Left hindlimb (tissue), 1 donor: Measurements from ENCODE around the gene SELPLG.
"Not testable (repeated sequence)": the region's sequence is repeated elsewhere in the genome, so short reads cannot be mapped to it uniquely, and the experiment has no call there.

Experiments
- DNase-seq: peaks from one replicate; pipeline ENCODE4 v3.0.0-alpha.2; 2018

SELPLG gene

DNA sequence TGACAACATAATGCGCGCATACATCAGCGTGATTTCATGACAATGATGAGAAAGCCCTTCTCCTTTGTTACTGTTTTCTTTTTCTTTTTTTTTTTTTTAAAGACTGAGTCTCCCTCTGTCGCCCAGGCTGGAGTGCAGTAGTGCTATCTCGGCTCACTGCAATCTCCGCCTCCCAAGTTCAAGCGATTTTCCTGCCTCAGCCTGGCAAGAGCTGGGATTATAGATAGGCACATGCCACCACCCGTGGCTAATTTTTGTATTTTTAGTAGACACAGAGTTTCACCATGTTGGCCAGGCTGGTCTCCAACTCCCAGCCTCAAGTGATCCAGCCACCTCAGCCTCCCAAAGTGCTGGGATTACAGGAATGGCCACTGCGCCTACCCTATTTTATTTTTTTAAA, 20.9 kb upstream of the SELPLG start:
- not testable (repeated sequence) for DNase-seq

DNA sequence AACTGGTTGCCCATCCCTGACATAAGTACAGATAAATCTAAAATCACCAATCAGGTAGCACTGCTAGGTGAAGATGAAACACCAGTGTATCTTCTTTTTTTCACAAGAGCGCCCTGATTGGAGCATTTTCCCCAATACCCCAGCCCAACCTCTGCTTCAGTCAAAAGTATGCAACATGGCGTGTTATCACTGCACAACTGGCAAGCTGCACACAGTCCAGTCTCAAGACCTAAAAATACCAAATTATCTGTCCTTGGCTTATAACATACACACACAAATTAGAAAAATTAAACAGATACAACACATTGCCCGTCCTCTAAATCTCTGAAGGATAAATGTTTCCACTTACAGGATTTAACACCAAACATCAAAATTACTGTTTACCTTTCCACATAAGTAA, 20.2 kb upstream of the SELPLG start:
- DNase-seq: no peak

DNA sequence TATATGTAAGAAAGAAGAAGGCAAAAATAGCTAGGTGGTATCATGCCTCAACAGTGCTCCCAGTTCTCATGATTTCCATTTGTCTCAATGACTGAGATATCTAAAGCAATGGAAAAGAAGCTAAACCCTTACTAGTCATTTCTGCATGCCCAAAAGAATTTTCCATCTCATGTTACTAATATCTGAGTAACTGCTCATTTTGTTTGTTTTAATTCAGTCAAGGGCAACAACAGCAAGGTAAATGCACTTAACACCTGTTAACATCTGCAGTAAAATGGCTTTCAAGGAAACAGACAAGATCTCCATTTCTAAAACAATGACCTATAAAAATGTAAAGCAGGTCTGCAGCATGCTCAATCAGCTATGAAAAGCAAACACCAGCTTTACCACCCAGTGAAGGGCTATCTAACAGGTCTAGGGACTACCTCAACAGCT, 19.4 kb upstream of the SELPLG start:
- no peak for DNase-seq

DNA sequence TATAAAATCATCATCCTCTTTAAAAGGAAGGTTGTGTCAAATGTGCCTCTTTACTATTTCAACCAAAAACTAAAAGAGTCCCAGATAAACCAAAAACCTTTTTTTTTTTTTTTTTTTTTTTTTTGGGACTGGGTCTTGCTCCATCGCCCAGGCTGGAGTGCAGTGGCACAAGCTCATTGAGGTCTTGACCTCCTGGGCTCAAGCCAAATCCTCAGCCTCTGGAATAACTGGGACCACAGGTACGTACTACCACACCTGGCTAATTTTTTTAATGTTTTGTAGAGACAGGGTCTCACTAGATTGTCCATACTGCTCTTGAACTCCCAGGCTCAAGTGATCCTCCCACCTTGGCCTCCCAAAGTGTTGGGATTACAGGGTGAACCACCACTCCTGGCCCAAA, 16.4 kb upstream of the SELPLG start:
- DNase-seq: no peak

DNA sequence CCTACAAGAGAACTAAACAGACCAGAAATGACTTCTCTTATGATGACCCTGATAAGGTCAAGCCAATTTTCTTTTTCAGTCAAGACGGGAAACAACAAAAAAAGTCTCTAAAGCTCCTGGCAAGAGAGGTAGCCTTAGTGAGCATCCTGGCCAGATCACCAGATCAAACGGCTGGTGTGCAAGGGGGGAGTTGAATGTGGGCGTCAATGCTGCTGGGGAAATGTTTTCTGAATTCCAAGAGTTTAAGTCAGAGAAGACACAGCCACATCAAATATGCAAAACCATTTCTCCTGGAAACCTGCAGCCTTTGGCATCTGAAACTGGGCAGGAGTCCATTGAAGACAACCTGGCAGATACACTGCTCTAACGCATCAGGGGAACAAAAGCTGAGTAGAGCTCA, 16.0 kb upstream of the SELPLG start:
- no peak for DNase-seq

DNA sequence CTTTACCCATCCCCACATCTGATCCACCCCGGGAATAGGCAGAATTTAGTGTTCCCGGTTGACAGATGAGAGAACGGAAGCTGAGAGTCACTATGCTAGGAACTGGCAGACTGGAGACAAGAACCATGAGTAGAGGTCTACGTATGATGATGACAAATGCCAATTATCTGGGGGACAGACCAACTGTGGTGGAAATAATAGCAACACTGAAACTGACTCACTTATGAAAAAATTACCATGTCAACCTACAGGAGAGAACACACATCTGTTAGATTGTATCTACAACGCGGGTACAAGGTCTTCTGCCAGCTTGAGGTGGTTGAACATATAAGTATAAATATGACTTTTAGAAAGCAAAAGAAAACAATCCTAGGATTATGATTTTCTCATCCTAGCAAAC, 15.4 kb upstream of the SELPLG start:
- DNase-seq: no peak

DNA sequence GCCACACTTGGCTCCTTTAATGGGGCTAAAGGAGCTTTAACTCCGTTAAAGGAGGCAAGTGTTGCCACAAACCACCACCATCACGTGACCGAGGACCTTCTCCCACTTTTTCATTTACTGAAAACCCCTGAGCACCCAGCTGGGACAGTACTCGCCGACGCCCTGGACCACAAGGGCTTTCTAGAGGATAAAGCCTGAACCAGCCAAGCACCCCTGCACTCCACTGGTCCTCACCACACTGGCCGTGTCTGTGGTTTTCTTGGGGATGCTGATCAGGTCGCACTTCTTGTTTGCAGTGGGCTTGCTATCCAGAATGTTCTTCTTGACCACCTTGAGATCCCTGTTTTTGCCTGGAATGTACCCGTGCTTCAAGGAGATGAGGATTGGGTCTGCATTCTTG, 14.7 kb upstream of the SELPLG start:
- no peak for DNase-seq

DNA sequence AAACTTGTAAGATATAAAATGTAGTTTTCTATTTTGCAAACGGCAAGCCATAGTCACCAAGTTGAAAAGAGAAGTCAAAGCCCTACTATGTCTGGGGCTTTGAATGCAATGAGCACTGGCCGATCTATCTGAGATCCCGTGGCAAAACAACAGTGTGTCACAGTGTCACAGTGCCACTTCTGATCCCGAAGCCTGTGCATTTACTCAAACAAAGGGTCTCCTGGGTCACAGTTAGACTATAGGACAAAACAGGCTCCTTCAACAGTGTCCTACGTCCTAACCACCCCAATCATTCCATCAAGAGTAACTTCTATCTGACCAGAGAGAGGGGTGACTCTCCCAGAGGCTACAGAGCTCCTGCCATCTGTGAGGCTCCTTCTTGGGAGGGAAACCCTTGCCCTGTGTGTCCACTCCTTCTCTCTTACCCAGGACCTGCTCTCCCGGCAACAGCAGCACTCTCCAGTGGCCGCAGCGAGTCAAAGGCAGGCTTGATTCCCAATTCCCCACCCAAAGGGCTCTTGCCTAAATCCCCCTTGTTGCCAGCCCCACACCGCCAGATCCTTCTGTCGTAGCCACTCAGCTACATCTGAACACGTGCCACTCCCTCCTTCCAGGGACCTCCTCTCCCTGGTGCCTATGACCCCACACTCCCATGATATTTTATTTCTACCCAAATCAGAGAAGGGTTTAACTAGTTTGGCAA, 14.0 kb upstream of the SELPLG start:
- DNase-seq: no peak

DNA sequence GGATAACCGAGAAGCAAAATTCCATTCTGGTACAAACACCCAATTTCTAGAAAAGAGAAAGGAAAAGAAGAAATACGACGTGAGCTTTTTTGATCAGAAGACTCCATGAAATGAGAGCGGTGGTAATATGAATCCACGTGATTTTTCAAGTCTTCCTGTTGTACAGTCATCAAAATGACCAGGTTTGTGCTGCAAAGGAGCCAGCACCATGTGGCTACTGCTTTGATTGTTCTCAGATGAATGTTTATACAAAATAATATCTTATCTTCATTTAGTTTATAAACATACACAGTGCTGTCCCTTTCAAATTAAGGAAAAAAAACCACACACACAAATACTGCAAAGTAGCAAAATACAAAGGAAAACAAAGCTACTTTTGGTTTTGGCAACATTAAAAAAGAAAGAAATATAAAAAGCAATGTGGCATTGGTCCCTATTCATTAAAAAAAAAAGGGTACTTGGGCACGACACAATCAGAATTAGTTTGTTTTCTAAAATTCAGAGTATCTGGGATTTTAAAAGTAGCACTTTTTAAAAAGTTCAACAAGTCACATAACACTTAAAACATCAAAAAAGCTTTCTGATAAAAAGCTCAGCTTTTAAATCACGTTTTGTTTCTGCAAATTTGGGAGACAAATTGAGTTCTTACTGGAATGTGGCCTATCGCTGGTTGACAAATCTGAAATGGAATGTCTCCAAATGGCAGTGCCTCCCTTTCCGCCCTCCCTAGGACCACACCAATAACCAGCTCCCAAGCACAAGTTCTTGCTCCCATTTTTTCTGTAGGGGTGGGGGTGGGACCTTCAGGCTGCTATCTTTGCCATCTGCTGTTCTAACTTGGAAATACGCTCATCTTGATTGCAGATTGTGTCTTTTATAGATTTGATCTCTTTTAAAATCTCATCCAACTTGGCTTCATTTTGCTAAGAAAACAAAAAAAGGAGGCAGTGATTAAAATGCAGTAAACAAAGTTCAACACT, 13.2 kb upstream of the SELPLG start:
- DNase-seq: no peak

DNA sequence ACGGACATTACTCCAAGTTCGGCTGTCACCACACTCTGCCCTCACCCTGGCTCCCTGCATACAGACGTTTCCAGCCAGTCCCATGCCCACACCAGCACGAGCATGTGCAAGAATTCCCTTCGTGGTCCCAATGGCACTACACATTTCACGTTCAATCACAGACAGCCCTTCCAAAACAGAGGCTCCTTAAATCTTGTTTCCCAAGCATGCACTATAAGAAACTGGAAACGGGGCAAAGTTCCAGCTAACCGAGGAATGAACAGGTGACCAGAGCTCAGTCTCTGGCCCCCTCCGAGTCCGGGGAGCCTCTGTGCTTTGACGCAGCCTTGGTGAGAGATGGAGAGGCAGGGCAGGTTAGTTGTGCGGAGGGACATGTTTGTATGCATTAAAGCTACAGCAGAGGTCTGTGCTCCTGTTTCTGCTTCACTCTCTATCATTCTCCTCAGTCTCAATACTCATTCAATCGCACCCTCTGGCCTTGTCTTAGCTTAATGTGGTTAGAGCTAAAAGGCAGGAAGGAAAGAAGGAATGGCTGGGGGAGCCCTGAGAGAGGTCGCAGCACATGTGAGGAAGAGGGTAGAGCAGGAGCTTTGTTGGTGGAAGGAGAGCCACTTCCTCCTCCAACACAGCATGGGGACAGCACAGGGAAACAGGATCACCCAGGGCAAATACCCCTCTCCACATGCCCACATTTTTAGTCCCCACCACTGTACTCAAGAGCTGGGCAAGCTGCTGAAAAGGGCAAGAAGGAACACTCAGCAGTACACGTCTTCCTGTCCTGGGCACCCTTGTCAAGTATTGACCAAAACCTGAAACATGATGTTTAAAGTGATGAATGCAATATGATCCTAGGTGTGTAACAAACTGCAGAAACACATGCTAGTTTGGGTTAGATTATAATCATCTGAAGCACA, 12.2 kb upstream of the SELPLG start:
- no peak for DNase-seq

DNA sequence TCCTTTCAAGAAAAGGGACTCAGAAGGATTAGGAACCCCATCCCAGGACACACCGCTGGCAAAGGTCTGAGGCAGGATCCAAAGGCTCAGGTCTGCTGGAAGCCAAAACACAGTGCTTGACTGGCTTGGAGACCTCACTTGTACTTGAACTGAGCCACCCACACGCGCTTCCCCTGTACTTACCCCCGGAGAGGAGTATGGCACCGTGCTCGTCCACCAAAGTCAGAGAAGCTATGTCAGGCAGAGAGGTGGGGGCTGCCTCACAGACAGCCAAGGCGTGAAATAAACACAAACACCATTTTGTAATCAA, 11.1 kb upstream of the SELPLG start:
- DNase-seq: no peak

DNA sequence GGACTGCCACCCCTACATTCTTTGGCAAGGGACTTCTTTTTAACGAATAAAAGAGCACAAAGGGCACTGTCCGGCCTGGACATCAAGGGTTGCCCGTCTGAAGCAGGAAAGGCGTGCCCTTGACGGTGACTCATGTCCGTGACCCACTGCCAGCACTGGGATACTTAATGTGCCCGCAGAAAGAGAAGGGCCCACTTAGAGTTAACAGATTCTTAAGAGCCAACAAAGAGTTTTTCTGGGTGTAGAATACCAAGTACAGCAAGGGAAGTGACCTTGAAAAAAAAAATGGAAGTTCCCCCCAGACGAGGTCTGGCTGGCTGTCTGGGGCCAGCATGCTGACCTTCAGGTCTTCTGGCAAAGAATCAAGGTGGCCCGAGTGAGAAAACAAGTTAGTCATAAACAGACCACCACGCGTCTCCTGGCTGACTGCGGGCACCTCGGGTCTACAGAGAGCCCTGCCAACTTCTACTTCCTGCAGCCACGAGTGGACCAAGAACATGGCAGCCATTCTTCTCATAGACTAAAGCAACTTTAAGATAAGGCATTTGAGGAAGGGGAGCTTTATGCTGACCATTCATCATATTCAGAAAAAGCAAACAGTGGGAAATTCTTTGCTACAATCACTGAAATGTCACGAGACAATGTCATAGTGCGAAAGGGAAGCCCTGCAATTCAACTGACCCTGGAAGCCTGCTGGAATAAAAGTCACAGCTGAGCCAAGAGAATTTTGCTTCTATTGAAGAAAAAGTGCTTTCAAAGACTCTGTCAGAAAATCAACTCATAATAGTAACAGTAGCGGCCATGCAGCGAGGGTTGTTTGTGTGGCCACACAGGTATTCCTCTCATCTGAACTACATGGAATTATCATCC, 10.5 kb upstream of the SELPLG start:
- DNase-seq: no peak

DNA sequence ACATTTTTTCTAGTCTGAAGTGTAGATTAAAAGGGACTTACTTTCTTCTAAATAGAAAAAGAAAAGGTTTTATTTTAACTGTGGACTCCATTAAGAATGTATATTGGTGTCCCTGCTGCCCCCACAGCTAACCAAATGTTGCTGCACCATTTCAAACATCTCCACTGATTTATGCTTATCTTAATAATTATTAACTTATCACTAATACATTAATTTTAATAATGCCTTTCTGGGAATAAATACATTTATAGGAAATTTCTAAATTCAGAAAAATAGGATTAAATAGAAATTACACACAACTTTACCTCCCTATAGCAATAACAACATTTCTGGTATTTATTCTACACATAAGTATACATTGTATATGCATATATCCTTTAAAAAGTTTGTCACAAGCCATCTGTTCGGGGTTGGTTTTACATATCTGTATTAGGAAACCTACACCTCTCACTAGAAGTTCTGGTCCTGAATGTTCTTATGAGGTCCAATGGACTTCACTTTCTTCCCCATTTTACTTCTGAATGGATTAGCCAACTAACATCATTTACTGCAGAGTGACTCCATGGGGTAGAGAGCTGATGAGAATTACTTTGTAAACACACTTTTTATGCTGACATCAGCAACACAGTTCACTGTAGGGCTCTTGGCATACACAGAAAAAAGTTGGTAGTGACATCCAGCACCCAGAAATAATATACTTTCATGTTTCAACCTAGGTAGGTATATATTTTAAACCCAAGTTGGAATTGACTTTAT, 9.4 kb upstream of the SELPLG start:
- DNase-seq: no peak

DNA sequence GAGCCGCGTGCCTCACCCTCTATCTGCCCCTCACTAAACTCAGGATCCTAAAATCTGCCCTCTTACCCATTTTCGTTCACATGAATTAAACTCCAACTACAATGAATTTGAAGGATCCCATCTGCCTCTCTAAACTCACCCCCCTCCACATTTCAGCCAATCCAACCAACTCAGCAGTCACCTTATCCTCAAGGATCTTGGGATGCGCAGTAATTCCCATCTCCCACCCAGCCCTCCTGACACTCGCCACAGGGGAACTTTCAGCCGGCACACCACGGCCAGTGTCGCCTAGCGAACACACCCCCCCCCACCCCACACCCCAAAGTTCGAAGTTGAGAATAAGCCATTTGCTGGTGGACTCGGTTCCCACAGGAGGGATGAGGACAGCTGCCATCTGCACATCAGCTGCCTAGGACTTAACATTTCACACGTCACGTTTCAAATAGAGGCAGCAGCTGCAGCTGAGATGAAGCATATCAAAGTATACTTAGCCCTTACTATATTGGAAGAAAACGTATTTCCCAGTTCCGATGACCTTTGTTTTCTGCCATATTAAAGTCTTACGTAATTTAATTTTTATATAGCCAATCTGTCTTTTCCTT, 8.7 kb upstream of the SELPLG start:
- peak; percentile 76 for DNase-seq

DNA sequence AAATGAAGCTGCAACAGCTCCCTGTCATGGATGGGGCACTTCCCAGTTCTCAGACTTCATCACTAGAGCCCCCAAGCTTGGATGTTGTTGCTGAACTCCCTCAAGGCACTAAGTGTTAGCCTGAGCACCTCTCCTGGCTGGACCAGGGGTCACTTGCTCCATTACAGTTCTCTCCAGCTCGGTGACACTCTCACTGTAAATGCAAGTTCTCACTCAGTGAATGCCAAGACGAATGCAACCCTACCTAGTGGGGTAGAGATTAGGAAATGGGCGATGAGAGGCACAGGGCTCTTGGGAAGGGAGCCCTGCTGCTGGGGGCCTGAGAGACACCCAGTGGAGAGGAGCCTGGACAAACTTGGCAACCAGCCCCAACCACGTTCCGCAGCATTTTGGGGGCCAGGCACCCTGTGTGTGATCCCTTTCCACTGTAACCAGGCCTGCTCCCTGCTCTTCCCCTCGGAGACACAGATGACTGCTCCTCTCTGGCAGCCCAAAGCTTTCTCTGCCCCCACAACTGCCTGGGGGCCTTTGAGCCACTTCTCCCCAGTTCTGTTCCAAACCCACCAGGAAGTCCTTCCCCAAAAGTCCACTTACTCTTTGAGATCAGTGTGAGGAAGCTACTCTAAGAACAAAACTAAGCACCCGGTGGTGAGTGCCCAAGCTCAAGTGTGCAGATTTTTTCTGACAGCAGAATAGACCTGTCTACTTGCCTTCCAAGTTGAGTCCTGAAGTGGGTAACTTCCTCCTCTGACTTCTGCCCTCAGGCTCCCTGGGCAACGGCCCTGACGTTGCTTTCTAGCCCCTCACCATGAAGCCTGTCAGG, 8.0 kb upstream of the SELPLG start:
- no peak for DNase-seq

DNA sequence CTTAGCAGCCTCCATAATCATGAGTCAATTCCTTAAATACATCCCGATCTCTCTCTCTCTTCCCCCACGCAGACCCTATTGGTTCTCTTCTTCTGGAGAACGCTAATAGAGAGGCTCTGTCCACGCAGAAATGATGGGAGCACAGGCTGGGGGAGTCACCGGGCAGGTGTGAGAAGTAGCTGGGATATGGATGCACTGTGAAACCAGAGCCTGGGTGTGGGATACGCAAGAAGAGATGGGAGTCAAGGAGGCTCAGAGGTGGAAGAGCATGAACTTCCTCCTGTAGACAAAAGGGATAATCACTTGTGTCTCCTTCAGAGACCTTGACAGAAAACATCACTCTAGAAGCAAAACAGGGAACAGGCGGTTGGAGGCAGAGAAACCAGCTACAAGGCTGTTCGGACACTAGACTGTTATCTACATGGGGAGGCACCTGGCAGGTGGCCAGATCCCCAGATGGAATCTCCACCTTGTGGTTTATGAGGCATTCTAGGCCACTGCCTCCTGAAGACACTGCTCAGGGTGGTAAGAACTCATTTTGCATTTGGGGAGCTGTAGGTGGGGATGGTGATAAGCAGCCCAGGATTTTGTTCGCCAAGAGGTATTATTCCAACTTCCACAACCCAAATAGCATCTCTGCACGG, 7.2 kb upstream of the SELPLG start:
- DNase-seq: no peak

DNA sequence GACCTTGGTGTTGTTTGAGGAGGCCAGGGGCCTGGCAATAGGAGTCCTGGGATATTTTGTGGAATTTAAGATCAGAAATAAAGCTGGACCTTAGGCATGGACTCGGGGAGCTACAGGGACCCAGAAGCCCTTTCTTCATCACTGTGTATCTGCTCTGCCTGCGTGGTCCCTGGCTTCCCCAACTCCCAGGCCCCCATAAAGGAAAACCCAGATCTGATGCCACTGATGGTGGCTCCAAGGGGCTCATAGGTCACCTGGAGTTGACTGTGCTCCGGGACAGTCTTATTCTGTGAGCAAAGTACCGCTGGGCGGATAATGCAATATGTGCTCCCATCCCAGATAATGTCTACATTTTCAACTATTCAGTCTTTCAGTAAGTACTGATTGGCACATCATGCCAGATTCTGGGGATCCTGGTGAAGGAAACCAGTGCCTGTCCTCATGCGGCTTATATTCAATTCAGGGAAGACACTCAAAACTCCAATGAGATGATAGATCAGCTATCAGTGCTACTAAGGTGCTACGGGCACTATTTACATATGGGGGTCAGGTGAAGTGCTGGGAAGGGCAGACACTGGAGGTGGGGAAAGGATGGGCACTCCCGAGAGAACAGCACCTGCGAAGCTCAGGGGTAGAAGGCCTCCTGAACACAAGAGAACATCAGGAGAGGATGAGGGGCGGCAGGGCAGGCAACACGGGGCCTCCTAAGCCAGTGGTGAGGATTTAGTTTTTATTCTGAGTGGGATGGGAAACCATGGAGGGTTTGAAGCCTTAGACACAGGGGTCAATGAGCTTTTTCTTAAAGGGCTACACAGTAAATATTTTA, 5.5 kb upstream of the SELPLG start:
- no peak for DNase-seq

DNA sequence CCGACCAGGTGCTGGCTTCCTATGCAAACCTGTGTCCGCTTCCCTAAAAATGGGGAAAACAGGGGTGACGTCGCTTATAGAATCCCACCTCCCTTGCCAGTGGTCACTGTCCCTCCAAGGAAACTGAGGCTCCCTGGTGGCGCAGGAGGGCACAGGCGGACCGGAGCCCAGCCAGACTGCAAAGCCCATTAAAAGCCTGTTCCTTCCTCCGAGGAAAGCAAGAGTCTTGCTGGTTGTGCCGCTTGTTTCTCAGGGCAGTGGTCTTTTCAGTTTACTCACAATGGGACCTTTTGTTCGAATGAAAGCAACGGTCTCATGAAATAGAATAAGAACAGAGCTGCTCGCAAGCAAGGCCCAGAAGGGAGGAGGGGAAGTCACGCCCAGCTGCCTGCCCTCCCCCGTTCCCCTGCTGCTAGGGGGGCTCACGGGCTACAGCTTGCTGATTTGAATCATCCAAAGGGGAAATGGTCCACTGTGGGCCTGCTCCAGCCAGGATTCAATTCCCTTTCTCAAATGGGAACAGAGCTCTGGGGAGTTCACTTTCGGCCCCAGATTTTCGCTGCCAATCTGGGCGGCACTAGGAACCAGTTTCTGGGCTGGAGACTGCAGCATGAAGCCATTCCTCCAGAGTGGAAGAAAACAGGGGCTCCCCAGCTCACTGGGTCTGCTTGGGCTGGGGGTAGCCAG, 4.6 kb upstream of the SELPLG start:
- DNase-seq: peak; percentile 69
